ENCODE measurements around the gene TULP1. TPM values are rescaled to one million over a fixed set of nuclear protein-coding genes. Genes with fewer than 3 reads are reported as not detected.

Gene TULP1
- total RNA-seq, 3 donors from 2014 or later = not detected

DNA sequence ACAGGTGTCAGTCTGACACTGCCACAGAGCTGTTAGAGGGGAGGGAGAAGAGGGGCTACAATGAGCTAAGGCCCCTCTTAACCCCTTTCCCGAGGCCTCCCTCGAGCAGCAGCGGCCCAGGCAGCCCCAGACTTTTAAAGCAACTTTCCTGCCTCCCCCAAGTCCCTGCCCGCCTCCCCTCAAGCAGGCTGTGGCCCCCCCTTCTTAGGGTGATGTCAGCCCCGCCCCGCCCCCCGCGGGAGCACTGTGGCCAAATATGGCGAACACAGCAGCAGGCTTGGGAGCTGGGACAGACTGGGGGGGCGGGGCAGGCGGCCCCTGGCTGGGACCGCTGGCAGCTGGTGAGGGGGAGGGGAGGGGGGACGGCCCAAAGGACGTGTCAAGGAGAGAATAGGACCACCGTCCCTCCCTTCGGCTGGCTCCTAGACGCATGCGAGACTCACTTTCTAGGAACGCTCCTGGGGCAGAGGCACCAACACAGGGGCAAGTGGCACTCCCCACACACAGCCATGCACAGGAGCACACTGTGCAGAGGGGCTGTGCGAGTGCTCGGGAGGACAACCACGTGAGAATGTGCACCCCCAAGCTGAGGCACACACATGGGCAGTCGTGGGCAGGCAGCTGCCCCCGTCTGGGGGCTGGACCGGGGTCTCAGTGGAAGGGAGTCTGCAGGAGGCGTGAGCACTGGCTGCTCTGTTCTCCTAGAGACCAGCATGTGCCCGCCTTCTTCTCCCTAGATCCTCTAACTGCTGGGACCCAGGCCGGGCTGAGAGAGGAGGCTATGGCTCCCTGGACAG, 22.5 kb downstream of the TULP1 start:
- Histone ChIP-seq H3K4me1 (peaks cover 38 to 41% of the 10 kb centered on the region in 2 donors), H3K27me3 (no peaks in the 10 kb centered on the region), H3K27ac (peak overlapping the region; percentile 98 to 99), H3K4me3 (peak overlapping the region in 2 of 3 donors; percentile 28 to 58), H3K36me3 (no peaks in the 10 kb centered on the region), H3K9me3 (no peaks in the 10 kb centered on the region)
- intact Hi-C loops (cut with DNase I; ENCODE audit: low total_unique reads) = no loop called here
- peak; percentile 70 to 93 for DNase-seq (ENCODE audit: low spot score in 2 of 2)
- TF ChIP-seq POLR2AphosphoS5 (IDR thresholded peaks at IDR 0.05) = peak in 1 of 3 donors; percentile 34
- TF ChIP-seq POLR2A (IDR thresholded peaks at IDR 0.05) = no peak

DNA sequence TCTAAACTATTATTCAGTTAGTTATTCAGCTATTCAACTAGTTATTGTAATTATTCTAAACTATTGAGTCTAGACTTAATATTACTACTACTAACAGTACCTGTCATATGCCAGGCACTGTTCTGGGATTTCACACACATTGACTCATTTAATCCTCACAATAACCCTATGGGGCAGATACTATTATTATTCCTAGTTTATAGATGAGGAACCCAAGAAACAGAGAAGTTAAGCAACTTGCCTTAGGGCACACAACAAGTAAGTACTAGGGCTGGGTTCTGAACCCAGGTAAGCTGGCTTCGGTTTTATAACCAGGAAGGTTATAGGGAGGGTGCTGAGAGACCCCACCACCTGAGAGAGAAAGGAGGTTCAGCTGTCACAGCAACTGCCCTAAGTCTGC, 23.6 kb downstream of the TULP1 start:
- DNase-seq (ENCODE audit: low spot score in 2 of 2) = no peak
- intact Hi-C loops (cut with DNase I; ENCODE audit: low total_unique reads) = no loop called here

DNA sequence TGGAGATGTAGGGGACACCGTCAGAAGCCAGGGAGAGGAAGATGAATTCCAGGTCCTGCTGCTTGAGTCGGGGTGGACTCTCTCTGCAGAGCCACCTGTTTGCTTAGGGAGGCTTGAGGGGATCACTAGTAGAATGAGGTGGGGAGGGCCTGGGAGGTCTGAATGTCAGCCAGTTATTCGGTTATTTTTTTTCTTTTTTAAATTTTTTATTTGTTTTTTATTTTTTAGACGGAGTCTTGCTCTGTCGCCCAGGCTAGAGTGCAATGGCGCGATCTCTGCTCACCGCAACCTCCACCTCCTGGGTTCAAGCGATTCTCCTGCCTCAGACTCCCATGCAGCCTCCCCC, 24.2 kb downstream of the TULP1 start:
- peak overlapping the region in 1 of 3 donors; percentile 46 for H3K4me3 ChIP-seq
- TF ChIP-seq POLR2A (IDR thresholded peaks at IDR 0.05) (no peak), POLR2AphosphoS5 (IDR thresholded peaks at IDR 0.05) (no peak)
- TF ChIP-seq, protein P1, sequence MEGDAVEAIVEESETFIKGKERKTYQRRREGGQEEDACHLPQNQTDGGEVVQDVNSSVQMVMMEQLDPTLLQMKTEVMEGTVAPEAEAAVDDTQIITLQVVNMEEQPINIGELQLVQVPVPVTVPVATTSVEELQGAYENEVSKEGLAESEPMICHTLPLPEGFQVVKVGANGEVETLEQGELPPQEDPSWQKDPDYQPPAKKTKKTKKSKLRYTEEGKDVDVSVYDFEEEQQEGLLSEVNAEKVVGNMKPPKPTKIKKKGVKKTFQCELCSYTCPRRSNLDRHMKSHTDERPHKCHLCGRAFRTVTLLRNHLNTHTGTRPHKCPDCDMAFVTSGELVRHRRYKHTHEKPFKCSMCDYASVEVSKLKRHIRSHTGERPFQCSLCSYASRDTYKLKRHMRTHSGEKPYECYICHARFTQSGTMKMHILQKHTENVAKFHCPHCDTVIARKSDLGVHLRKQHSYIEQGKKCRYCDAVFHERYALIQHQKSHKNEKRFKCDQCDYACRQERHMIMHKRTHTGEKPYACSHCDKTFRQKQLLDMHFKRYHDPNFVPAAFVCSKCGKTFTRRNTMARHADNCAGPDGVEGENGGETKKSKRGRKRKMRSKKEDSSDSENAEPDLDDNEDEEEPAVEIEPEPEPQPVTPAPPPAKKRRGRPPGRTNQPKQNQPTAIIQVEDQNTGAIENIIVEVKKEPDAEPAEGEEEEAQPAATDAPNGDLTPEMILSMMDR (IDR thresholded peaks at IDR 0.05) = no peak
- no peaks in the 10 kb centered on the region for H3K27me3 ChIP-seq
- no peaks in the 10 kb centered on the region for H3K36me3 ChIP-seq
- peaks cover 33 to 34% of the 10 kb centered on the region in 2 donors for H3K4me1 ChIP-seq
- DNase-seq (ENCODE audit: low spot score in 2 of 2) = no peak
- peak overlapping the region; percentile 94 to 98 for H3K27ac ChIP-seq
- no peaks in the 10 kb centered on the region for H3K9me3 ChIP-seq
- intact Hi-C loops (cut with DNase I; ENCODE audit: low total_unique reads) = no loop called here

More for the DNA sequence above, 23.6 kb downstream of the TULP1 start:
- Histone ChIP-seq H3K27ac (peak overlapping the region; percentile 92 to 98), H3K36me3 (no peaks in the 10 kb centered on the region), H3K9me3 (no peaks in the 10 kb centered on the region), H3K4me1 (peaks cover 34 to 40% of the 10 kb centered on the region in 2 donors), H3K27me3 (no peaks in the 10 kb centered on the region), H3K4me3 (no peak overlapping the region)
- no peak for TF ChIP-seq POLR2AphosphoS5 (IDR thresholded peaks at IDR 0.05)
- TF ChIP-seq, protein P1 (IDR thresholded peaks at IDR 0.05) = no peak
- TF ChIP-seq POLR2A (IDR thresholded peaks at IDR 0.05) = no peak

DNA sequence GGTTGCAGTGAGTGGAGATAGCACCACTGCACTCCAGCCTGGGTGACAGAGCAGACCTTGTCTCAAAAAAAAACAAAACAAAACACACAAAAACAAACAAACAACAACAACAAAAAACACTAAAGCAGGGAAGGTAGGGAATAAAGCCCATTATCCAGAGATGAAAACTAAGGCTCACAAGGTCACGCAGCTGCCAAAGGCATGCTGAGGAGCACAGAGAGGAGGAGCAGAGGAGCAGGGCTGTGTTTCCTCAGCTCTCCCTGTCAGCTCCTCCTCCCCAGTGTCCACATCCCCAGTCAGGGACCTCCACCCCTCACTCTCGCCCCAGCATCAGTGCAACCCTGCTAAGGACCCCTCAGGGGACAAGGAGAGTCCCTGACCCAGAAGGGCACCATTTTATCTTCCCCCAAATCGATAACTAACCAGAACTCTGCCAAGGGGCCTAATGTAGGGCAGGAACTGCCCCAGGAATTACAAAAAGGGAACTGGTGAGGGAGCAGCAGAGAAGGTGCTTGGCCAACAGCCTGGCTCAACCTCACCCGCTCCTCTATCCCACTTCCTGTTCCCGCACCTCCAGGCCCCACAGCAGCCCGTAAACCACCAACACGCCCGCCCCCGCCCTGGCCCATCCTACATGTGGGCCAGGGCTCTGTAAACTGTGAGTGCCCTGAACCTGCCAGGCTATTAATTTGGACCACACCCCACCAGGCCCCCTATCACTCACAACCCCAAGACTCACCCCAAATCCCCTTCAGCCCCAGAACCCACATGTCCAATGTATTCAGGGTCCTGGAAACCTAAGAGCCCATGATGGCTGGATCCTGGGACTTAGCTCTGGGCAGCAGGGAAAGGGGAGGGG, 24.8 kb downstream of the TULP1 start:
- Histone ChIP-seq H3K36me3 (no peaks in the 10 kb centered on the region), H3K4me3 (peak overlapping the region in 1 of 3 donors; percentile 46), H3K27me3 (no peaks in the 10 kb centered on the region), H3K9me3 (no peaks in the 10 kb centered on the region), H3K27ac (peak overlapping the region; percentile 94 to 98), H3K4me1 (peaks cover 33% of the 10 kb centered on the region in 2 donors)
- TF ChIP-seq, protein P1 (IDR thresholded peaks at IDR 0.05) = no peak
- TF ChIP-seq POLR2A (IDR thresholded peaks at IDR 0.05) (no peak), POLR2AphosphoS5 (IDR thresholded peaks at IDR 0.05) (no peak)
- intact Hi-C loops (cut with DNase I; ENCODE audit: low total_unique reads) = no loop called here
- DNase-seq (ENCODE audit: low spot score in 2 of 2) = peak; percentile 80 to 89

DNA sequence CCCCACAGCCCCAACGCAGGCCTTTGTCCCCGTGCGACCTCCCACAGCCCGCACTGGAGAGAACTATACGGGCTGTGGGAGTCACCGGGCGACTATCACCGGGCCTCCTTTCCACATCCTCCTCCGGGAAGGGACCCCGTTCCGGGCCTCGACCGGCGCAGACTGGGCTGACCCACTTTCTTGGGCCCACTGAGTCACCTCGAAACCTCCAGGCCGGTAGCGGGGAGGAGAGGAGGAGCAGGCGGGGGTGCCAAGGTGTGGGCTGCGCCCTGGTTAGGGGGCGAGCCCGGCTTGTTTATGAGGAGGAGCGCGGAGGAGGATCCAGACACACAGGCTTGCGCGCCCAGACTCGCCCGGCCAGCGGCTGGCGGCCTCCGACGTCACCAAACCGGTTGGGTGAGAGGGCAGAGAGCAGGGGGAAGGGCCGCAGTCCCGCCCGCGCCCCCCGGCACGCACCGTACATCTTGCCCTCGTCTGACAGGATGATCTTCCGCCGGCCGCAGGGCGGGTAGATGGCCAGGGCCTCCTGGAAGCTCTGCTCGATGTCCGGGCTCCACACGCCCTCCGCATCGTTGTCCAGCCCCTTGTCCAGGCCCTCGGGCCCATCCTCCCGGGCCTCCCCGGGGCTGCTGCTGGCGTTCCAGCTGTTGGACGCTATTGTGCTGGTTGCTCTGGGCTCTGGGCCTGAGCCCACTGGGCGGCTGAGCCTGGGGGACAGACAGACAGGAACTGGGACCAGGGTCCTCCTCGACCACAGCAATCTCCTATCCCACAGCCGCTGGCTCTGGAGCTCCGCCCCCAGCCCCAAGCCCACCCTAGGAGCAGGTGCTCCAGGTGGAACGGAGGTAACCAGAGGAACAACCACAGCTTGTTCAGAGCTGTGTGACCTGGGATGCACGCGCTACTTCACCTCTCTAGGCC, 26.4 kb downstream of the TULP1 start:
- Histone ChIP-seq H3K9me3 (no peaks in the 10 kb centered on the region), H3K4me3 (peak overlapping the region; percentile 7 to 63 (median 39)), H3K4me1 (peaks cover 17 to 26% of the 10 kb centered on the region in 2 donors), H3K36me3 (no peaks in the 10 kb centered on the region), H3K27me3 (no peaks in the 10 kb centered on the region), H3K27ac (peak overlapping the region; percentile 97 to 98)
- DNase-seq (ENCODE audit: low spot score in 2 of 2) = peak; percentile 95
- intact Hi-C loops (cut with DNase I; ENCODE audit: low total_unique reads) = no loop called here
- TF ChIP-seq, protein P1 (IDR thresholded peaks at IDR 0.05) = no peak
- TF ChIP-seq POLR2AphosphoS5 (IDR thresholded peaks at IDR 0.05) = peak; percentile 50 to 90 (median 57)

All from breast epithelium (tissue), 4 donors.